CD4-positive, alpha-beta T cell treated with Interleukin-6 at 100 ng/mL for 8 hours (primary cell): Measurements from ENCODE around the gene DHRS4L2.

ENCODE experiments used
- DNase-seq: peaks from one replicate; pipeline ENCODE4 v3.0.0-alpha.2; 2020; ENCODE audit warnings: mixed read lengths, low spot score

DHRS4L2 gene

DNA sequence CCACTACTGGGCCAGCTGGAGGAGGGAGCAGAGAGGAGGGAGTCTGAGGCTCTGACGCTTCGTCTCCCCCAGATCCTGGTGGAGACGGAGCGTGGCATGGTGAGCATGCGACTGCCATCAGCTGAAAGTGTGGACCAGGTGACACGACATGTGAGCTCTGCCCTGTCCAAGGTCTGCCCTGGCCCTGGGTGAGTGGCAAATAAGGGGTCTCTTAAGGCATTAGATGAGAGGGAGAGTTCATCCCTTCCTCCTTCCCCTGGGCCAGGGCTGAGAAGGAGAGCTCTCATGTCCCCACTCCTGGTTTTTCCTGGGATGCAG lies 65.6 kb downstream of the DHRS4L2 start:
- no peak for DNase-seq

DNA sequence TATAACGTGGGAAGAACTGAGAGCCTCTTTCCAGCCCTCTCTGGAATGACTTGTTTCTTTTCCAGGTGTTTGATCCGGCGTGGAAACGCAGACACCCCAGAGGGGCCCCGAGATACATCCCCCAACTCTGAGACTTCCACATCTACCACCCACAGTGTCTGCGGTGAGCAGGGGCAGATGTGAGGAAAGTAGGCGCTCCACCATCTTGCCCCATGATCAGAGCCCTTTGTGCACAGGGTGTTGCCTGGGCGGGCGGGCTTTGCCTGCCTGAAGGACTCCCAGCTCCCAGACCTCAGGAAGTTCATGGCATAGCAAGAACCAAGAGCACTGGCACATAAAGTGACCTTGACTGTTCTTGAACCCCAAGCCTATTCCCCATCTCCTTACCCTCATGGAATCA lies 65.9 kb downstream of the DHRS4L2 start:
- no peak for DNase-seq
